GF-D8 (cell line): Measurements from ENCODE around the gene STARD3.

Experiments used
- DNase-seq: peaks from one replicate; lab custom pipeline; 2025; lab: John Stamatoyannopoulos, UW

STARD3 gene

GRCh38 chr17:39639043-39639442, 2.1 kb downstream of the STARD3 start:
- no peak for DNase-seq

GRCh38 chr17:39639566-39640458, 2.9 kb downstream of the STARD3 start:
- DNase-seq: no peak

GRCh38 chr17:39640591-39641031, 3.7 kb downstream of the STARD3 start:
- DNase-seq: no peak

- DNase-seq: no peak
These were observed 4.2 kb downstream of the STARD3 start for GRCh38 chr17:39641097-39641496.

GRCh38 chr17:39641883-39642282, 4.9 kb downstream of the STARD3 start:
- DNase-seq: no peak

- no peak for DNase-seq
These were observed 5.5 kb downstream of the STARD3 start for GRCh38 chr17:39642291-39643074.

- DNase-seq: no peak
These were observed 6.3 kb downstream of the STARD3 start for GRCh38 chr17:39643271-39643670.

- no peak for DNase-seq
These were observed 10.3 kb downstream of the STARD3 start for GRCh38 chr17:39647256-39647655.

- DNase-seq: peak; percentile 53
These were observed 11.8 kb downstream of the STARD3 start for GRCh38 chr17:39648616-39649366.

- no peak for DNase-seq
These were observed 13.2 kb downstream of the STARD3 start for GRCh38 chr17:39650121-39650579.

- DNase-seq: no peak
These were observed 15.1 kb downstream of the STARD3 start for GRCh38 chr17:39651923-39652586.

- no peak for DNase-seq
These were observed 15.8 kb downstream of the STARD3 start for GRCh38 chr17:39652587-39653315.

- no peak for DNase-seq
These were observed 16.3 kb downstream of the STARD3 start for GRCh38 chr17:39653316-39653661.

- DNase-seq: no peak
These were observed 16.9 kb downstream of the STARD3 start for GRCh38 chr17:39653662-39654331.

- no peak for DNase-seq
These were observed 18.2 kb downstream of the STARD3 start for GRCh38 chr17:39655105-39655504.

- DNase-seq: no peak
These were observed 21.4 kb downstream of the STARD3 start for GRCh38 chr17:39658346-39658745.

- DNase-seq: no peak
These were observed 21.8 kb downstream of the STARD3 start for GRCh38 chr17:39658760-39659159.

- no peak for DNase-seq
These were observed 22.5 kb downstream of the STARD3 start for GRCh38 chr17:39659279-39660010.

GRCh38 chr17:39660011-39660360, 23.0 kb downstream of the STARD3 start:
- DNase-seq: no peak
